Colonic mucosa (tissue), 4 donors: ENCODE data around the gene SET. TPM values are rescaled to one million over a fixed set of nuclear protein-coding genes. Genes with fewer than 3 reads are reported as not detected.

Source experiments
- DNase-seq: peaks from one replicate; pipeline ENCODE4 v3.0.0-alpha.2; 2020
- H3K27ac ChIP-seq: fragments of 200-600 bp; one replicate; pipeline ENCODE4 v1.8.0; 2021
- H3K27me3 ChIP-seq: fragments of 200-600 bp; one replicate; pipeline ENCODE4 v1.8.0; 2021
- H3K36me3 ChIP-seq: fragments of 200-600 bp; one replicate; pipeline ENCODE4 v1.8.0; 2021
- H3K4me1 ChIP-seq: fragments of 200-600 bp; one replicate; pipeline ENCODE4 v1.8.0; 2021; ENCODE audit warnings: mild to moderate bottlenecking
- H3K4me3 ChIP-seq: fragments of 200-600 bp; one replicate; pipeline ENCODE4 v1.8.0; 2021
- H3K9ac ChIP-seq, 2 donors: one replicate each; pipeline ENCODE4 v1.7.0; 2013; ENCODE audit warnings: control low read depth in 2 of 2, low read depth in 2 of 2, low read length in 2 of 2
- H3K9me3 ChIP-seq: fragments of 200-600 bp; one replicate; pipeline ENCODE4 v1.8.0; 2021
- CTCF ChIP-seq: fragments of 200-600 bp; IDR thresholded peaks from one replicate; pipeline ENCODE4 v1.8.0; 2022; ENCODE audit warnings: antibody characterized with exemption, mild to moderate bottlenecking
- intact Hi-C: fragments of 100-400 bp; cut with DNase I; formaldehyde crosslinking; loops from one replicate; pipeline ENCODE4 v1.14.1; 2022
- total RNA-seq, 2 donors: library from RNA; stranded (reverse); fragmentation: NEBNext Ultra II Directional in 1 of 2; extraction: Animal tissue kit (Norgen Biotek cat#: 25700) in 1 of 2; gene quantifications; one replicate each; pipeline ENCODE4 v1.2.1, GENCODE V29; 2021
- donor health status: healthy.
- donor health status: DM: no; HTN: no; CAD: no.
- donor health status: DM: no; HTN: no; CAD: no.

The SET gene
- total RNA-seq, 2 donors from 2014 or later: 222 to 348 TPM

GRCh38 chr9:128728298-128728697, 39.3 kb downstream of the SET start:
- Histone ChIP-seq H3K36me3 (peaks cover 6% of the 10 kb centered on the region), H3K4me3 (no peak overlapping the region), H3K4me1 (no peaks in the 10 kb centered on the region), H3K27ac (no peak overlapping the region), H3K9ac (no peak overlapping the region), H3K9me3 (no peaks in the 10 kb centered on the region), H3K27me3 (no peaks in the 10 kb centered on the region)
- no peak for TF ChIP-seq CTCF
- intact Hi-C loops: no loop called here
- DNase-seq: no peak

GRCh38 chr9:128729302-128729701, 40.3 kb downstream of the SET start:
- Histone ChIP-seq H3K9me3 (no peaks in the 10 kb centered on the region), H3K27ac (no peak overlapping the region), H3K4me3 (no peak overlapping the region), H3K27me3 (no peaks in the 10 kb centered on the region), H3K4me1 (no peaks in the 10 kb centered on the region), H3K36me3 (peaks cover 6% of the 10 kb centered on the region), H3K9ac (no peak overlapping the region)
- intact Hi-C loops: no loop called here
- no peak for TF ChIP-seq CTCF
- no peak for DNase-seq

- no peaks in the 10 kb centered on the region for H3K4me1 ChIP-seq
- H3K36me3 ChIP-seq: peaks cover 6% of the 10 kb centered on the region
- no peak overlapping the region for H3K9ac ChIP-seq
- intact Hi-C loops: no loop called here
- H3K4me3 ChIP-seq: no peak overlapping the region
- no peak overlapping the region for H3K27ac ChIP-seq
- no peaks in the 10 kb centered on the region for H3K9me3 ChIP-seq
- no peak for DNase-seq
- no peak for TF ChIP-seq CTCF
- H3K27me3 ChIP-seq: no peaks in the 10 kb centered on the region
These were observed 40.9 kb downstream of the SET start for GRCh38 chr9:128729766-128730517.

GRCh38 chr9:128731093-128731492, 42.1 kb downstream of the SET start:
- no peak for DNase-seq
- H3K36me3 ChIP-seq: peaks cover 6% of the 10 kb centered on the region
- H3K4me1 ChIP-seq: no peaks in the 10 kb centered on the region
- TF ChIP-seq CTCF: no peak
- H3K9me3 ChIP-seq: no peaks in the 10 kb centered on the region
- intact Hi-C loops: no loop called here
- H3K27ac ChIP-seq: no peak overlapping the region
- no peak overlapping the region for H3K9ac ChIP-seq
- H3K27me3 ChIP-seq: no peaks in the 10 kb centered on the region
- no peak overlapping the region for H3K4me3 ChIP-seq

GRCh38 chr9:128731691-128732090, 42.7 kb downstream of the SET start:
- Histone ChIP-seq H3K27ac (no peak overlapping the region), H3K4me3 (no peak overlapping the region), H3K36me3 (peaks cover 6% of the 10 kb centered on the region), H3K4me1 (no peaks in the 10 kb centered on the region), H3K9me3 (no peaks in the 10 kb centered on the region), H3K9ac (no peak overlapping the region), H3K27me3 (no peaks in the 10 kb centered on the region)
- no peak for DNase-seq
- intact Hi-C loops: no loop called here
- no peak for TF ChIP-seq CTCF
